Colonic mucosa (tissue), 4 donors: ENCODE measurements around the gene BLMH. TPM values are rescaled to one million over a fixed set of nuclear protein-coding genes. Genes with fewer than 3 reads are reported as not detected.
A peak's percentile ranks its signal among the peaks of the same experiment; 100 is the strongest.

Experiments used
- DNase-seq: peaks from one replicate; pipeline ENCODE4 v3.0.0-alpha.2; 2020
- H3K27ac ChIP-seq: fragments of 200-600 bp; one replicate; pipeline ENCODE4 v1.8.0; 2021
- H3K27me3 ChIP-seq: fragments of 200-600 bp; one replicate; pipeline ENCODE4 v1.8.0; 2021
- H3K36me3 ChIP-seq: fragments of 200-600 bp; one replicate; pipeline ENCODE4 v1.8.0; 2021
- H3K4me1 ChIP-seq: fragments of 200-600 bp; one replicate; pipeline ENCODE4 v1.8.0; 2021; ENCODE audit warnings: mild to moderate bottlenecking
- H3K4me3 ChIP-seq: fragments of 200-600 bp; one replicate; pipeline ENCODE4 v1.8.0; 2021
- H3K9ac ChIP-seq, 2 donors: one replicate each; pipeline ENCODE4 v1.7.0; 2013; ENCODE audit warnings: control low read depth in 2 of 2, low read depth in 2 of 2, low read length in 2 of 2
- H3K9me3 ChIP-seq: fragments of 200-600 bp; one replicate; pipeline ENCODE4 v1.8.0; 2021
- CTCF ChIP-seq: fragments of 200-600 bp; IDR thresholded peaks from one replicate; pipeline ENCODE4 v1.8.0; 2022; ENCODE audit warnings: antibody characterized with exemption, mild to moderate bottlenecking
- intact Hi-C: fragments of 100-400 bp; cut with DNase I; formaldehyde crosslinking; loops from one replicate; pipeline ENCODE4 v1.14.1; 2022
- total RNA-seq, 2 donors: library from RNA; stranded (reverse); fragmentation: NEBNext Ultra II Directional in 1 of 2; extraction: Animal tissue kit (Norgen Biotek cat#: 25700) in 1 of 2; gene quantifications; one replicate each; pipeline ENCODE4 v1.2.1, GENCODE V29; 2021
- donor health status: healthy.
- donor health status: DM: no; HTN: no; CAD: no.
- donor health status: DM: no; HTN: no; CAD: no.

Gene BLMH
- total RNA-seq, 2 donors from 2014 or later: 21.8 to 33.7 TPM

GRCh38 chr17:30296499-30297080 is 4.8 kb upstream of the BLMH start:
- H3K9me3 ChIP-seq: no peaks in the 10 kb centered on the region
- DNase-seq: no peak
- H3K4me3 ChIP-seq: no peak overlapping the region
- no peaks in the 10 kb centered on the region for H3K36me3 ChIP-seq
- TF ChIP-seq CTCF: no peak
- intact Hi-C loops: no loop called here
- no peak overlapping the region for H3K27ac ChIP-seq
- H3K4me1 ChIP-seq: no peaks in the 10 kb centered on the region
- no peak overlapping the region for H3K9ac ChIP-seq
- no peaks in the 10 kb centered on the region for H3K27me3 ChIP-seq

- no peak for DNase-seq
- Histone ChIP-seq H3K4me1 (no peaks in the 10 kb centered on the region), H3K9ac (peak overlapping the region; percentile 77 to 90), H3K9me3 (no peaks in the 10 kb centered on the region), H3K36me3 (no peaks in the 10 kb centered on the region), H3K27ac (peak overlapping the region; percentile 54), H3K27me3 (no peaks in the 10 kb centered on the region), H3K4me3 (peak overlapping the region; percentile 96)
- TF ChIP-seq CTCF: no peak
- intact Hi-C loops: no loop called here
Measured at GRCh38 chr17:30292286-30292858, 628 bp upstream of the BLMH start.

GRCh38 chr17:30290696-30291542 is 825 bp downstream of the BLMH start:
- Histone ChIP-seq H3K4me3 (peak overlapping the region; percentile 96), H3K27me3 (no peaks in the 10 kb centered on the region), H3K36me3 (no peaks in the 10 kb centered on the region), H3K4me1 (no peaks in the 10 kb centered on the region), H3K9me3 (no peaks in the 10 kb centered on the region), H3K27ac (peak overlapping the region; percentile 35), H3K9ac (peak overlapping the region; percentile 77 to 90)
- intact Hi-C loops: no loop called here
- no peak for TF ChIP-seq CTCF
- peak; percentile 72 for DNase-seq

- TF ChIP-seq CTCF: no peak
- intact Hi-C loops: no loop called here
Measured at GRCh38 chr17:30290077-30290476, 1.7 kb downstream of the BLMH start.

GRCh38 chr17:30279156-30279555 is 12.6 kb downstream of the BLMH start:
- no peaks in the 10 kb centered on the region for H3K36me3 ChIP-seq
- intact Hi-C loops: loop anchor here (10.0 kb wide), 1 partner anchor 174 kb away; no protein-coding TSS in a partner anchor

More at GRCh38 chr17:30290077-30290476, 1.7 kb downstream of the BLMH start:
- Histone ChIP-seq H3K4me3 (no peak overlapping the region), H3K27me3 (no peaks in the 10 kb centered on the region), H3K9ac (no peak overlapping the region), H3K27ac (no peak overlapping the region), H3K4me1 (no peaks in the 10 kb centered on the region), H3K36me3 (no peaks in the 10 kb centered on the region), H3K9me3 (no peaks in the 10 kb centered on the region)
- DNase-seq: no peak

More at GRCh38 chr17:30279156-30279555, 12.6 kb downstream of the BLMH start:
- no peak for DNase-seq
- H3K27ac ChIP-seq: no peak overlapping the region
- no peak overlapping the region for H3K9ac ChIP-seq
- TF ChIP-seq CTCF: no peak
- H3K4me3 ChIP-seq: no peak overlapping the region
- H3K9me3 ChIP-seq: no peaks in the 10 kb centered on the region
- no peaks in the 10 kb centered on the region for H3K27me3 ChIP-seq
- H3K4me1 ChIP-seq: no peaks in the 10 kb centered on the region
